ENCODE measurements around the gene DROSHA. TPM values are rescaled to one million over a fixed set of nuclear protein-coding genes. Genes with fewer than 3 reads are reported as not detected.

Gene DROSHA
- total RNA-seq, 3 donors from 2014 or later (not counting 1 experiment from before 2014, with no cell fraction given) = 44.9 to 55.9 (median 50.5) TPM

DNA sequence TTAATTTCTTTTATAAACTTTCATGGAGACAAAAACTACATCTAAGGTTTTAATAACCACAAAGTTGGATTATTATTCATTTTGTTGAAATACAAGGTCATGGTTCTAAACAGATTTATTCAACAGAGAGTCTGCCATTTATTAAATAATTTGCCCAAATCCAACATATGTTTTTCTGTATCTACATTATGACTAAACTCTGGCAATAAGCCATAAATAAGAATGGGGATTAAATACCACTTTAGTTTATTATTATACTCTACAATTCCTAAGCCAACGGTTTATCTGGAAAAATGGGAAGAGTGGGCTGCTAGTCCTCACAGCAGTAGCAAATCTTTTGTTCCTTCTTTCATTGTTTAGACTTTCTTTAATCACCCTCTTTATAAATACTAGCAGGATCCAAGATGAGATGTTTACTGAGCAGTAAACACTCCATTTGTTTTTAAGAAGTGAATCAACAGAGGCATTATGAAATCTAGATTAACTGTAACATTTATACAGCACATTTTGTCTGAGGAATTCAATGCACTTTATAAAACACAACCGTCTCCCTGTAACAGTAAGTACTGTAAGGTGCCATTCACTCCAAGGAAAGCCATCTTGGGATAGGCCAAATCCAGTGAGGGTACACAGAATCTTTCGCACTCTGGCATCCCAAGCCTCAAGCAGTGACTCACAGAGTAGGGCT lies 89.7 kb downstream of the DROSHA start:
- WGBS (ENCODE audit: insufficient coverage) = 100% methylated on average over 2 of the region's 3 CpGs
- no peaks in the 10 kb centered on the region for H3K9me3 ChIP-seq (ENCODE audit: control insufficient read depth, insufficient read depth, low read length)
- no peak for DNase-seq
- H3K27ac Mint-ChIP-seq = no peak overlapping the region
- H3K36me3 Mint-ChIP-seq = peaks cover 7% of the 10 kb centered on the region
- H3K4me1 Mint-ChIP-seq = peaks cover 0 to 6% of the 10 kb centered on the region in 2 donors
- intact Hi-C loops (cut with micrococcal nuclease) = no loop called here
- no peak overlapping the region for H3K4me3 Mint-ChIP-seq
- no peaks in the 10 kb centered on the region for H3K4me1 ChIP-seq (ENCODE audit: control insufficient read depth, insufficient read depth, low read length)
- H3K27me3 Mint-ChIP-seq (ENCODE audit: low read depth in 2 of 2) = no peaks in the 10 kb centered on the region
- no peaks in the 10 kb centered on the region for H3K27me3 ChIP-seq (ENCODE audit: control insufficient read depth, insufficient read depth, low read length)
- no peak for ATAC-seq
- TF ChIP-seq, protein P1, sequence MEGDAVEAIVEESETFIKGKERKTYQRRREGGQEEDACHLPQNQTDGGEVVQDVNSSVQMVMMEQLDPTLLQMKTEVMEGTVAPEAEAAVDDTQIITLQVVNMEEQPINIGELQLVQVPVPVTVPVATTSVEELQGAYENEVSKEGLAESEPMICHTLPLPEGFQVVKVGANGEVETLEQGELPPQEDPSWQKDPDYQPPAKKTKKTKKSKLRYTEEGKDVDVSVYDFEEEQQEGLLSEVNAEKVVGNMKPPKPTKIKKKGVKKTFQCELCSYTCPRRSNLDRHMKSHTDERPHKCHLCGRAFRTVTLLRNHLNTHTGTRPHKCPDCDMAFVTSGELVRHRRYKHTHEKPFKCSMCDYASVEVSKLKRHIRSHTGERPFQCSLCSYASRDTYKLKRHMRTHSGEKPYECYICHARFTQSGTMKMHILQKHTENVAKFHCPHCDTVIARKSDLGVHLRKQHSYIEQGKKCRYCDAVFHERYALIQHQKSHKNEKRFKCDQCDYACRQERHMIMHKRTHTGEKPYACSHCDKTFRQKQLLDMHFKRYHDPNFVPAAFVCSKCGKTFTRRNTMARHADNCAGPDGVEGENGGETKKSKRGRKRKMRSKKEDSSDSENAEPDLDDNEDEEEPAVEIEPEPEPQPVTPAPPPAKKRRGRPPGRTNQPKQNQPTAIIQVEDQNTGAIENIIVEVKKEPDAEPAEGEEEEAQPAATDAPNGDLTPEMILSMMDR (IDR thresholded peaks at IDR 0.05) = no peak
- H3K27ac ChIP-seq (ENCODE audit: low read length) = no peak overlapping the region
- no peaks in the 10 kb centered on the region for H3K9me3 Mint-ChIP-seq
- peaks cover 18% of the 10 kb centered on the region for H3K36me3 ChIP-seq (ENCODE audit: control insufficient read depth, insufficient read depth, low read length)
- H3K4me3 ChIP-seq (ENCODE audit: low read length) = no peak overlapping the region

DNA sequence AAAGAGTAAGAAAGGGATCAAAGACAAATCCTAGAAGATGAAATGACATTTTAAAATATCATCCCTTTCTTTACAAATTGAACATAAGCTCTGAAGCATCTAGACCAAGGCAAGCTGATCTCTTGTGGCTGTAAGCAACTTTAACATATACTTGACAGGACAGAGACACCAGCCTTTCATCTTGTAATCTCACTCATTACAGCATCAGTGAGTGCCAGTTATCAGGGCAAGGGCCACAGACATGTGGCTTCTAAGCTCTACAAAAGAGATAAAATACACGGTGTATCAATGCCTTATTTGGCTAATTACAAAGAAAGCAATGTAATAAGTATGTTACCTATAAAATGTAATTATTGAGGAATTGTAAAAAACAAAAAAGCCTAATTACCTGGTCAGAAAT lies 95.0 kb downstream of the DROSHA start:
- H3K4me1 Mint-ChIP-seq = peaks cover 0 to 6% of the 10 kb centered on the region in 2 donors
- no peaks in the 10 kb centered on the region for H3K9me3 ChIP-seq (ENCODE audit: control insufficient read depth, insufficient read depth, low read length)
- no peak overlapping the region for H3K4me3 ChIP-seq (ENCODE audit: low read length)
- no peaks in the 10 kb centered on the region for H3K27me3 ChIP-seq (ENCODE audit: control insufficient read depth, insufficient read depth, low read length)
- ATAC-seq (no peak), DNase-seq (no peak)
- intact Hi-C loops (cut with micrococcal nuclease) = no loop called here
- no peaks in the 10 kb centered on the region for H3K4me1 ChIP-seq (ENCODE audit: control insufficient read depth, insufficient read depth, low read length)
- TF ChIP-seq, protein P1 (IDR thresholded peaks at IDR 0.05) = no peak
- H3K9me3 Mint-ChIP-seq = no peaks in the 10 kb centered on the region
- H3K36me3 Mint-ChIP-seq = peaks cover 17% of the 10 kb centered on the region
- no peaks in the 10 kb centered on the region for H3K27me3 Mint-ChIP-seq (ENCODE audit: low read depth in 2 of 2)
- no CpG with 5 or more reads among the region's 1 CpG for WGBS (ENCODE audit: insufficient coverage)
- H3K27ac ChIP-seq (ENCODE audit: low read length) = no peak overlapping the region
- no peak overlapping the region for H3K27ac Mint-ChIP-seq
- no peak overlapping the region for H3K4me3 Mint-ChIP-seq
- peaks cover 35% of the 10 kb centered on the region for H3K36me3 ChIP-seq (ENCODE audit: control insufficient read depth, insufficient read depth, low read length)

DNA sequence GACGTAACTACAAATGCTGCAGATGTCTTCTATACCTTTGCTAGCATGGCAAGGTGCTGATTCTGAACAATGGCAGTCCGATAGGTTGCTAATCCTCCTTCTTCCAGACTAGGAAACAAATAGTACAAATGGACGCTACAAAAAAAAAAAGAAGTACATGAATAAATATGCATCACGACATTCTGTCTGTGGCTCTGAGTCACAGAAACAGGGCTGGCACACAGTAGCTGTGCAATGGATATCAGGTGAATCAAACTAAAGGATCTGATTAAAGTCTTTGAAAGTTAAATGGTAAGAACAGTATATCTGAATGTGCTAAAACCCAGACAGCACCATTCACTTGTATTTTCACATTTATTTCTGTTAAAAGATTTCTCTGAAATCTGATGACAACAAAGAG lies 96.2 kb downstream of the DROSHA start:
- H3K36me3 ChIP-seq (ENCODE audit: control insufficient read depth, insufficient read depth, low read length) = peaks cover 43% of the 10 kb centered on the region
- H3K4me1 Mint-ChIP-seq = peaks cover 0 to 6% of the 10 kb centered on the region in 2 donors
- no peaks in the 10 kb centered on the region for H3K9me3 ChIP-seq (ENCODE audit: control insufficient read depth, insufficient read depth, low read length)
- H3K4me1 ChIP-seq (ENCODE audit: control insufficient read depth, insufficient read depth, low read length) = no peaks in the 10 kb centered on the region
- H3K27ac ChIP-seq (ENCODE audit: low read length) = no peak overlapping the region
- H3K9me3 Mint-ChIP-seq = no peaks in the 10 kb centered on the region
- ATAC-seq (no peak), DNase-seq (no peak)
- no peaks in the 10 kb centered on the region for H3K27me3 ChIP-seq (ENCODE audit: control insufficient read depth, insufficient read depth, low read length)
- 98% methylated on average over 4 of the region's 4 CpGs for WGBS (ENCODE audit: insufficient coverage)
- no peak overlapping the region for H3K4me3 ChIP-seq (ENCODE audit: low read length)
- no peaks in the 10 kb centered on the region for H3K27me3 Mint-ChIP-seq (ENCODE audit: low read depth in 2 of 2)
- no peak overlapping the region for H3K27ac Mint-ChIP-seq
- H3K36me3 Mint-ChIP-seq = peaks cover 26% of the 10 kb centered on the region
- TF ChIP-seq, protein P1 (IDR thresholded peaks at IDR 0.05) = no peak
- intact Hi-C loops (cut with micrococcal nuclease) = no loop called here
- H3K4me3 Mint-ChIP-seq = no peak overlapping the region

DNA sequence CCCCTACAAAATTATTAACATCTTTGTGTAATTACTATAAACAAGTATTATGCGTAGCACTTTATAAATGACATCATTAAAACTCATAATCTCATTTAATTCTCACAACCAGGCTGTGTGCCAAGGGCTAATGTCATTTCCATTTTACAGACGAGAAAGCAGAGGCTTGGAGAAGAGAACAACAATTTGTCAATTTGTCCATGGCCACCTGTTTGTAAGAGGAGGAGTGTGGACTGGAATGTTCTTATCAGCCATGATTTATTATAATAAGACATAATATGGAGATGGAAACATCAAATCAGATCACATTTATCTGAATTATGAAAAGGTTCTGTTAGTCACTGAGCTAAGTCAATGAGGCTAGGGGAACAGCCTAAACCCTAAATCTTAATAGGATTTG lies 97.0 kb downstream of the DROSHA start:
- H3K9me3 ChIP-seq (ENCODE audit: control insufficient read depth, insufficient read depth, low read length) = no peaks in the 10 kb centered on the region
- intact Hi-C loops (cut with micrococcal nuclease) = no loop called here
- no peaks in the 10 kb centered on the region for H3K4me1 ChIP-seq (ENCODE audit: control insufficient read depth, insufficient read depth, low read length)
- Mint-ChIP-seq H3K9me3 (no peaks in the 10 kb centered on the region), H3K4me3 (no peak overlapping the region), H3K4me1 (peaks cover 0 to 6% of the 10 kb centered on the region in 2 donors), H3K36me3 (peaks cover 34% of the 10 kb centered on the region), H3K27ac (no peak overlapping the region), H3K27me3 (ENCODE audit: low read depth in 2 of 2) (no peaks in the 10 kb centered on the region)
- ATAC-seq = no peak
- H3K4me3 ChIP-seq (ENCODE audit: low read length) = no peak overlapping the region
- DNase-seq = no peak
- H3K27ac ChIP-seq (ENCODE audit: low read length) = no peak overlapping the region
- H3K27me3 ChIP-seq (ENCODE audit: control insufficient read depth, insufficient read depth, low read length) = no peaks in the 10 kb centered on the region
- WGBS (ENCODE audit: insufficient coverage) = 100% methylated on average over 1 of the region's 2 CpGs
- TF ChIP-seq, protein P1 (IDR thresholded peaks at IDR 0.05) = no peak
- peaks cover 50% of the 10 kb centered on the region for H3K36me3 ChIP-seq (ENCODE audit: control insufficient read depth, insufficient read depth, low read length)
